Tibial artery (tissue), 4 donors: ENCODE results near the gene C1QTNF9B.

Experiments used
- DNase-seq, 2 donors: peaks; one replicate each; pipeline ENCODE4 v3.0.0-alpha.2; 2019
- H3K27ac ChIP-seq, 2 donors: fragments of 200-600 bp; sonication (generic) in 1 of 2; 1 replicate in 1 of 2; 2 replicates in 1 of 2; pipeline ENCODE4 v1.5.1; 2018 to 2019; ENCODE audit warnings: mild to moderate bottlenecking in 1 of 2
- H3K27me3 ChIP-seq, 2 donors: fragments of 200-600 bp; sonication (generic) in 1 of 2; one replicate each; pipeline versions ENCODE4 v1.5.1 to v1.6.0; 2016 to 2019
- H3K36me3 ChIP-seq, 3 donors: fragments of 200-600 bp; sonication (generic) in 2 of 3; one replicate each; pipeline ENCODE4 v1.5.1; 2016 to 2019; ENCODE audit warnings: mild to moderate bottlenecking in 2 of 3
- H3K4me1 ChIP-seq, 4 donors: fragments of 200-600 bp; sonication (generic) in 2 of 4; 1 replicate in 3 of 4; 2 replicates in 1 of 4; pipeline ENCODE4 v1.5.1; 2016 to 2019
- H3K4me3 ChIP-seq, 2 donors: fragments of 200-600 bp; sonication (generic) in 1 of 2; 1 replicate in 1 of 2; 2 replicates in 1 of 2; pipeline ENCODE4 v1.5.1; 2018 to 2019; ENCODE audit warnings: mild to moderate bottlenecking in 2 of 2
- H3K9me3 ChIP-seq, 3 donors: fragments of 200-600 bp; sonication (generic) in 1 of 3; one replicate each; pipeline ENCODE4 v1.5.1; 2016 to 2019
- CTCF ChIP-seq, 2 experiments: fragments of 200-600 bp in 1 of 2; fragments of 450-650 bp in 1 of 2; IDR thresholded peaks; one replicate each; pipeline ENCODE4 v1.5.1; 2017 to 2019; ENCODE audit warnings: antibody characterized with exemption in 2 of 2, mild to moderate bottlenecking in 1 of 2, moderate library complexity in 1 of 2
- intact Hi-C: fragments of 100-400 bp; cut with DNase I; formaldehyde crosslinking; loops from one replicate; pipeline ENCODE4 v1.15.0; 2023; ENCODE audit warnings: low total_unique reads

The C1QTNF9B gene

GRCh38 chr13:23845105-23845725 lies 52.1 kb downstream of the C1QTNF9B start:
- Histone ChIP-seq H3K4me1 (no peaks in the 10 kb centered on the region), H3K9me3 (no peaks in the 10 kb centered on the region), H3K27me3 (no peaks in the 10 kb centered on the region), H3K27ac (no peak overlapping the region), H3K36me3 (peaks cover 3 to 22% (median 4%) of the 10 kb centered on the region in 3 donors), H3K4me3 (no peak overlapping the region)
- DNase-seq: no peak
- intact Hi-C loops: no loop called here
- no peak for TF ChIP-seq CTCF (IDR thresholded peaks at IDR 0.05)

DNA sequence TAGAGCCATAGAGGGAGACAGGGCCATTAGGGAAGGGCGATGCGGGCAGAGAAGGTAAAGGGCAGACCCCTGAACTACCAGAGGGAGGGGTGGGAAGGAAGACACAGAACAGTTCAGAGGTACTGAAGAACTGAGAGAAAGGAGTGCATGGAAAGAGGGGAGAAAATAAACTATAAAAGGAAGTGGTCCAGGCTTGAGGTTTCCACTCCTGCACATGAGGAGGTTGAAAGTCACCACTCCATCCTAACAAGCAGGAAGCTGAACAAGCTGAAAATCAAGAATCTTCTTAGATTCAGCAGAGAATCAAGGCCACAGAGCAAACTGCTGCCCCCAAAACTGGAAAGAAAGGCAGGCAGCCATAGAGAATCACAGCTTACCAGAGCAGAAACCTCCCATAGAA lies 53.2 kb downstream of the C1QTNF9B start:
- intact Hi-C loops: no loop called here
- no peaks in the 10 kb centered on the region for H3K9me3 ChIP-seq
- no peak overlapping the region for H3K27ac ChIP-seq
- H3K4me1 ChIP-seq: no peaks in the 10 kb centered on the region
- H3K36me3 ChIP-seq: peaks cover 3 to 21% (median 4%) of the 10 kb centered on the region in 3 donors
- DNase-seq: no peak
- no peak overlapping the region for H3K4me3 ChIP-seq
- H3K27me3 ChIP-seq: no peaks in the 10 kb centered on the region
- TF ChIP-seq CTCF (IDR thresholded peaks at IDR 0.05): no peak

DNA sequence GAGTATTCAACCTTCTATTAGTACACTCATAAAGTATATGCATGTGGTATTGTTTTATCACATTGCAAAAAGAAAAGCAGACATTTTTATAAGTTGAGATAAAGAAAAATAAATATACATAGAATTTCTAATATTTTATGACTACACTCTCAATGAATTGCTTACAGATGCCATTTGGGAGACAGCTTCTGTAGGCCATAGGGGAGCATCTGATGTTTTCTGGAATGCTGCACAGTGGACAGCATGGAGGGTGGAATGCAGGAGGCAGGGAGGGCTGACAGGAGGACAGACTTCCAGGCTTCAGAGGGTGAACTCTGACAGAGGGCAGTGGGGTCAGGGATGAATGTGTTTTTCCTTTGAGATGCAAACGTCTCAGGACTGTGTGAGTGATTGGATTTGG lies 53.9 kb downstream of the C1QTNF9B start:
- no peaks in the 10 kb centered on the region for H3K27me3 ChIP-seq
- H3K4me3 ChIP-seq: no peak overlapping the region
- no peak for DNase-seq
- no peak for TF ChIP-seq CTCF (IDR thresholded peaks at IDR 0.05)
- no peaks in the 10 kb centered on the region for H3K4me1 ChIP-seq
- intact Hi-C loops: no loop called here
- no peaks in the 10 kb centered on the region for H3K9me3 ChIP-seq
- peaks cover 0 to 14% (median 3%) of the 10 kb centered on the region in 3 donors for H3K36me3 ChIP-seq
- no peak overlapping the region for H3K27ac ChIP-seq

DNA sequence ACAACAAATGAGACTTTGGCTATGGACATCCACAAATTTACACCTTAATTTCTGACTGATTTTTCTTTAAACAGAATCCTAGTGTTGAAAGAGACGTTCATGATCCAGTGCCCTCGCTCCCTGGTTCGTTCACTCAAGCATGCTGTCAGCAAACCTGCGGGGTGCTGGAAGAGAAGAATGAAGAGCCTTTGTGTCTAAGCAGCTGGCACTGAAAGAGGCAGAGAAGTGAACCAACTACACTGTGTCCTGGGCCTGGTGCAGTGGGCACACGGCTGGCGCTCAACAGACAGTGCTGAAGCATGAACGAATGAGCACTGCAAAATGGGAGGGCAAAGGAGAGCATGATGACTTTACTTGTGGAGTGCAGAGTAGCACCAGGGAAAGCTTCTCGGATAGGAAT lies 54.9 kb downstream of the C1QTNF9B start:
- intact Hi-C loops: no loop called here
- DNase-seq: no peak
- no peak for TF ChIP-seq CTCF (IDR thresholded peaks at IDR 0.05)

More for the DNA sequence above, 54.9 kb downstream of the C1QTNF9B start:
- Histone ChIP-seq H3K4me3 (no peak overlapping the region), H3K9me3 (no peaks in the 10 kb centered on the region), H3K27me3 (no peaks in the 10 kb centered on the region), H3K36me3 (peaks cover 2 to 15% (median 3%) of the 10 kb centered on the region in 3 donors), H3K4me1 (no peaks in the 10 kb centered on the region), H3K27ac (no peak overlapping the region)
